Cardiac muscle cell (in vitro differentiated cells and primary cell): ENCODE measurements around the gene EXOC3L4. TPM values are rescaled to one million over a fixed set of nuclear protein-coding genes. Genes with fewer than 3 reads are reported as not detected.

Source experiments
- DNase-seq, 2 donors: peaks; one replicate each; pipeline versions ENCODE4 v3.0.0 to v3.0.0-alpha.2; 2010 to 2017; ENCODE audit warnings: low read depth in 1 of 2, low spot score in 1 of 2
- H3K27ac ChIP-seq: fragments of 200-600 bp; sonication (generic); 2 replicates; pipeline ENCODE4 v1.5.1; 2016
- H3K27me3 ChIP-seq: fragments of 200-600 bp; sonication (generic); 2 replicates; pipeline ENCODE4 v1.6.0; 2016; ENCODE audit warnings: control low read depth
- H3K36me3 ChIP-seq: fragments of 200-600 bp; sonication (generic); 2 replicates; pipeline ENCODE4 v1.5.1; 2016; ENCODE audit warnings: control low read depth
- H3K4me1 ChIP-seq: fragments of 200-600 bp; sonication (generic); 2 replicates; pipeline ENCODE4 v1.8.1; 2017; ENCODE audit warnings: low read depth, mild to moderate bottlenecking, mixed run types
- H3K4me3 ChIP-seq: fragments of 200-600 bp; sonication (generic); 2 replicates; pipeline ENCODE4 v1.5.1; 2016; ENCODE audit warnings: mild to moderate bottlenecking
- H3K9me3 ChIP-seq: fragments of 200-600 bp; sonication (generic); 2 replicates; pipeline ENCODE4 v1.5.1; 2017; ENCODE audit warnings: low read depth, mild to moderate bottlenecking, control low read depth
- CTCF ChIP-seq: IDR thresholded peaks from 2 replicates; pipeline ENCODE4 v1.5.1; 2012; ENCODE audit warnings: low read depth, mild to moderate bottlenecking, low read length
- polyA plus RNA-seq: library from polyadenylated mRNA; unstranded; fragments of >200 nt; fragmentation: Nextera tagmentation; extraction: Ambion mirVana; gene quantifications from 2 replicates; pipeline ENCODE4 v1.2.1, GENCODE V29; 2016
- total RNA-seq: library from RNA; depleted of rRNA; stranded (reverse); fragments of >200 nt; gene quantifications from 2 replicates; pipeline ENCODE4 v1.2.3, GENCODE V29; 2016

The EXOC3L4 gene
- total and polyA plus RNA-seq, 2 experiments from 2014 or later = 2.7 to 5.5 TPM

GRCh38 chr14:103067231-103067954 is 27.1 kb upstream of the EXOC3L4 start:
- Histone ChIP-seq H3K9me3 (no peaks in the 10 kb centered on the region), H3K27me3 (no peaks in the 10 kb centered on the region), H3K27ac (no peak overlapping the region), H3K4me1 (no peaks in the 10 kb centered on the region), H3K4me3 (no peak overlapping the region), H3K36me3 (no peaks in the 10 kb centered on the region)
- no peak for TF ChIP-seq CTCF
- peak in 1 of 2 donors; percentile 61 for DNase-seq

GRCh38 chr14:103068351-103069073 is 26.0 kb upstream of the EXOC3L4 start:
- no peaks in the 10 kb centered on the region for H3K9me3 ChIP-seq
- no peak overlapping the region for H3K4me3 ChIP-seq
- H3K27ac ChIP-seq = no peak overlapping the region
- H3K4me1 ChIP-seq = no peaks in the 10 kb centered on the region
- DNase-seq = no peak
- TF ChIP-seq CTCF = no peak
- no peaks in the 10 kb centered on the region for H3K27me3 ChIP-seq
- no peaks in the 10 kb centered on the region for H3K36me3 ChIP-seq

GRCh38 chr14:103070263-103070885 is 24.2 kb upstream of the EXOC3L4 start:
- H3K36me3 ChIP-seq = no peaks in the 10 kb centered on the region
- H3K4me1 ChIP-seq = no peaks in the 10 kb centered on the region
- no peaks in the 10 kb centered on the region for H3K9me3 ChIP-seq
- H3K27me3 ChIP-seq = no peaks in the 10 kb centered on the region
- TF ChIP-seq CTCF = no peak
- no peak for DNase-seq
- H3K27ac ChIP-seq = no peak overlapping the region
- H3K4me3 ChIP-seq = no peak overlapping the region

GRCh38 chr14:103070971-103071542 is 23.5 kb upstream of the EXOC3L4 start:
- H3K27ac ChIP-seq = no peak overlapping the region
- H3K36me3 ChIP-seq = no peaks in the 10 kb centered on the region
- H3K4me1 ChIP-seq = no peaks in the 10 kb centered on the region
- H3K4me3 ChIP-seq = no peak overlapping the region
- no peak for TF ChIP-seq CTCF
- H3K9me3 ChIP-seq = no peaks in the 10 kb centered on the region
- no peaks in the 10 kb centered on the region for H3K27me3 ChIP-seq
- no peak for DNase-seq

- Histone ChIP-seq H3K4me3 (no peak overlapping the region), H3K36me3 (no peaks in the 10 kb centered on the region), H3K27me3 (no peaks in the 10 kb centered on the region), H3K27ac (no peak overlapping the region), H3K4me1 (no peaks in the 10 kb centered on the region), H3K9me3 (no peaks in the 10 kb centered on the region)
- no peak for TF ChIP-seq CTCF
- no peak for DNase-seq
Measured at GRCh38 chr14:103071544-103072251, 22.8 kb upstream of the EXOC3L4 start.
